ENCODE data around the gene BMP7. TPM values are rescaled to one million over a fixed set of nuclear protein-coding genes. Genes with fewer than 3 reads are reported as not detected.

Gene BMP7
- total and polyA plus RNA-seq, 2 of the 13 experiments (the other 11 are each of a cell fraction or from before 2014, with no cell fraction given) = not detected

DNA sequence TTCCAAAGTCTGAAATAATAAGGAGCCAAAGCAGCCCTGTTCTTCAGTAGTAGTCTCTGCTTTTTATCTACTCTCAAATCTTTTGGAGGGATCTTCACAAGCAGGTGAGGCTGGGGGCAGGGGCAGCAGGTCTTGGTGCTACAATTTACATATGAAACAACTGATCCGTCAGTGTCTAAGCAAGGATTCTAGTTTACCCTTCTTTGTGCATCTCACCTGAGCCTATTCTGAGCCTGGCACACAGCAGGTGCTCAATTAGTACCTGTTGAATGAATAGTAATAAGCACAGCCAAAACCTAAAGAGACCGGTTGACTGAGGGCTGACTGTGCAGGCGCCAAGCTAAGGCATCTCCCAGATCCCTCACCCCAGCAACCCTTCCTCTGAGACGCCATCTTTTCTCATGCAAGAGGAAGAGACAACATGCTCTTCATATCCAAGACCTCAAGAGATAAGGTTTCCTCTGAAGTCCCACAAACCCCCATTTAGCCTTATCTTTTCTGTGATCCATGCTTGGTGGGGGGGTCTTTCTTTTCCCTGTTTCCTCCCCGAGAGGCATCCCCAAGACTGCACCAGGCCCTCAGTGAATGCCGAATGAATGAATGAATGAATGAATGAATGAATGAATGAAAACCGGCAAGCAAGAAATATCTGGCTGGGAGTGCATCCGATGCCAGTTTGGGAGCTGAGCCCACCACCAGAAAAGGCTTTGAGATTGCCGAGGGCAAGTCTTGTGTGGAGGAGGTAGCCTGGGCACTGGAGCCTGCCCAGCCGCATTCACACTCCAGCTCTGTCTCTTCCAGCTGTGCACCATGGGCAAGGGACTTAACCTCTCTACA is 2.9 kb upstream of the BMP7 start:
- Histone ChIP-seq H2AFZ (ENCODE audit: low read length) (no peak overlapping the region), H3K4me1 (ENCODE audit: insufficient read depth, low read length) (peaks cover 4% of the 10 kb centered on the region), H3K9ac (ENCODE audit: insufficient read depth, low read depth, low read length) (no peak overlapping the region), H3K79me2 (ENCODE audit: insufficient read depth, low read length) (no peaks in the 10 kb centered on the region), H3K4me3 (replicated peaks in 1 of 3; ENCODE audit: insufficient read depth in 1 of 3, low read depth in 2 of 3, low read length in 3 of 3) (no peak overlapping the region), H3K9me3 (ENCODE audit: low read length) (no peaks in the 10 kb centered on the region), H3K27ac (ENCODE audit: extremely low read length, insufficient read depth, low read length) (no peak overlapping the region), H3K4me2 (ENCODE audit: low read depth, low read length) (no peak overlapping the region), H3K36me3 (replicated peaks in 1 of 2; ENCODE audit: control insufficient read depth in 1 of 2, insufficient read depth in 2 of 2, low read length in 2 of 2) (no peaks in the 10 kb centered on the region), H3K27me3 (ENCODE audit: control insufficient read depth in 1 of 2, insufficient read depth in 2 of 2, low read length in 2 of 2) (peaks cover 37 to 84% of the 10 kb centered on the region in 2 experiments), H4K20me1 (ENCODE audit: insufficient read depth, low read length) (peaks cover 18% of the 10 kb centered on the region; the same call in 1 of the 2 replicates)
- FAIRE-seq (no peak), DNase-seq (ENCODE audit: low spot score) (no peak), ATAC-seq (no peak)
- in situ Hi-C loops (cut with HindIII; ENCODE audit: extremely low pct_ligation_motif_present, low pct_unique_long_range_greater_than_20kb) (no loop called here), intact Hi-C loops (cut with micrococcal nuclease; ENCODE audit: unreplicated experiment) (no loop called here)
- no TSS peak for BruUV-seq (replicated peaks)
- 27% methylated on average over 10 of the region's 10 CpGs for WGBS (ENCODE audit: low lambda C conversion rate)
- CTCF ChIA-PET (ENCODE audit: low intra/inter-chr PET ratio, low total read pairs) = no interaction called here
- TF ChIP-seq ZIK1 (CRISPR knock-in tag; IDR thresholded peaks at IDR 0.05; ENCODE audit: borderline replicate concordance, low read depth) = no peak
- TF ChIP-seq, protein P1, sequence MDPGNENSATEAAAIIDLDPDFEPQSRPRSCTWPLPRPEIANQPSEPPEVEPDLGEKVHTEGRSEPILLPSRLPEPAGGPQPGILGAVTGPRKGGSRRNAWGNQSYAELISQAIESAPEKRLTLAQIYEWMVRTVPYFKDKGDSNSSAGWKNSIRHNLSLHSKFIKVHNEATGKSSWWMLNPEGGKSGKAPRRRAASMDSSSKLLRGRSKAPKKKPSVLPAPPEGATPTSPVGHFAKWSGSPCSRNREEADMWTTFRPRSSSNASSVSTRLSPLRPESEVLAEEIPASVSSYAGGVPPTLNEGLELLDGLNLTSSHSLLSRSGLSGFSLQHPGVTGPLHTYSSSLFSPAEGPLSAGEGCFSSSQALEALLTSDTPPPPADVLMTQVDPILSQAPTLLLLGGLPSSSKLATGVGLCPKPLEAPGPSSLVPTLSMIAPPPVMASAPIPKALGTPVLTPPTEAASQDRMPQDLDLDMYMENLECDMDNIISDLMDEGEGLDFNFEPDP (CRISPR knock-in tag; conservative IDR thresholded peaks at IDR 0.05) = no peak
- TF ChIP-seq ZNF3 (CRISPR knock-in tag; IDR thresholded peaks at IDR 0.05) = 0 out of 2 replicates have a peak, but pooled peaks have one; percentile 56
- no peak for TF ChIP-seq BORCS8-MEF2B (CRISPR knock-in tag; IDR thresholded peaks at IDR 0.05)
- no peak for TF ChIP-seq ZSCAN29 (CRISPR knock-in tag; conservative IDR thresholded peaks at IDR 0.05)
- POLR2A ChIA-PET = no interaction called here
